GM10248 (cell line): ENCODE measurements around the gene C2.
"Not testable (repeated sequence)": the region's sequence is repeated elsewhere in the genome, so short reads cannot be mapped to it uniquely, and the experiment has no call there.

Source experiments
- CTCF ChIA-PET: fragments of 300-600 bp; sonication (Branson Sonifier 250); formaldehyde crosslinking; extraction: SDS; loops from one replicate; lab custom pipeline; 2021; ENCODE audit warnings: antibody characterized with exemption; lab: Yijun Ruan, JAX
- POLR2A ChIA-PET: fragments of 350-650 bp; sonication (Branson Sonifier 250); formaldehyde crosslinking; extraction: SDS; loops from one replicate; lab custom pipeline; 2020; ENCODE audit warnings: antibody characterized with exemption; lab: Yijun Ruan, JAX
- DNase-seq: peaks from one replicate; pipeline ENCODE4 v3.0.0; 2012; ENCODE audit errors: extremely low spot score
- CTCF ChIP-seq: IDR thresholded peaks from 2 replicates; pipeline ENCODE4 v1.5.1; 2012; ENCODE audit warnings: mild to moderate bottlenecking, low read depth; ENCODE audit errors: extremely low read depth, missing control alignments, control extremely low read depth

C2 gene

GRCh38 chr6:31907158-31907813 is 20.2 kb upstream of the C2 start:
- POLR2A ChIA-PET = interaction anchor here (0.6 to 0.7 kb wide), 2 partner anchors 17 to 73 kb away, joined by 4 to 8 read pairs; no protein-coding TSS in a partner anchor
- DNase-seq = no peak
- no peak for TF ChIP-seq CTCF
- CTCF ChIA-PET = interaction anchor here (0.8 kb wide), 1 partner anchor 44 kb away, joined by 3 read pairs; no protein-coding TSS in a partner anchor

- CTCF ChIA-PET = interaction anchor here (1.2 kb wide), 1 partner anchor 17 kb away, joined by 4 read pairs; no protein-coding TSS in a partner anchor
- POLR2A ChIA-PET = interaction anchor here (0.6 kb wide), 1 partner anchor 94 kb away, joined by 3 read pairs; no protein-coding TSS in a partner anchor
- not testable (repeated sequence) for DNase-seq
Measured at GRCh38 chr6:31908255-31908654, 19.3 kb upstream of the C2 start.

- TF ChIP-seq CTCF = no peak
- POLR2A ChIA-PET = no interaction called here
- peak; percentile 63 for DNase-seq
- CTCF ChIA-PET = interaction anchor here (0.8 to 1.6 kb wide), 4 partner anchors 11 to 37 kb away, joined by 3 to 5 read pairs (median 4); partner anchors contain the start of genes CFB and EHMT2
Measured at GRCh38 chr6:31908791-31909190, 18.7 kb upstream of the C2 start.

DNA sequence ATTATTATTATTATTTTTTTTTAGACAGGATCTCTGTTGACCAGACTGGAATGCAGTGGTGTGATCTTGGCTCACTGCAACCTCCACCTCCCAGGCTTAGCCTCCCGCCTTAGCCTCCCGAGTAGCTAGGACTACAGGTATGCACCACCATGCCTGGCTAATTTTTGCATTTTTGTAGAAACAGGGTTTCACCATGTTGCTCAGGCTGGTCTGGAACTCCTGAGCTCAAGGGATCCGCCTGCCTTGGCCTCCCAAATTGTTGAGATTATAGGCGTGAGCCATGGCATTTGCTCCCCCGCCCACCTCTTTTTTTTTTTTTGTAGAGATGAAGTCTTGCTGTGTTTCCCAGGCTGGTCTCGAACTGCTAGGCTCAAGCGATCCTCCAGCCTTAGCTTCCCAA is 18.2 kb upstream of the C2 start:
- DNase-seq, POLR2A ChIA-PET: not testable (repeated sequence)
- CTCF ChIA-PET = interaction anchor here (0.8 to 1.6 kb wide), 4 partner anchors 12 to 36 kb away, joined by 3 to 5 read pairs (median 4); partner anchors contain the start of genes CFB and EHMT2

- DNase-seq = no peak
- ChIA-PET POLR2A (interaction anchor here (0.6 kb wide), 1 partner anchor 336 kb away, joined by 3 read pairs; no protein-coding TSS in a partner anchor), CTCF (no interaction called here)
- no peak for TF ChIP-seq CTCF
Measured at GRCh38 chr6:31911826-31912585, 15.5 kb upstream of the C2 start.

GRCh38 chr6:31915351-31915750 is 12.2 kb upstream of the C2 start:
- no peak for DNase-seq
- CTCF ChIA-PET = no interaction called here
- no peak for TF ChIP-seq CTCF
- POLR2A ChIA-PET = no interaction called here

GRCh38 chr6:31915756-31916155 is 11.8 kb upstream of the C2 start:
- ChIA-PET POLR2A (interaction anchor here (0.7 kb wide), 1 partner anchor 28 kb away, joined by 6 read pairs; no protein-coding TSS in a partner anchor), CTCF (no interaction called here)
- no peak for TF ChIP-seq CTCF
- no peak for DNase-seq
